Effector memory CD4-positive, alpha-beta T cell (primary cell): ENCODE results near the gene PRRT2.

Experiments
- DNase-seq, 3 donors: peaks; one replicate each; pipeline ENCODE4 v3.0.0-alpha.2; 2020
- H3K27ac ChIP-seq: 2 replicates; pipeline ENCODE4 v1.7.0; 2013; ENCODE audit warnings: mild to moderate bottlenecking, low read length, moderate library complexity; ENCODE audit not compliant: insufficient read depth, poor library complexity, severe bottlenecking
- H3K27me3 ChIP-seq: replicated peaks from 2 replicates; pipeline ENCODE4 v1.7.0; 2013; ENCODE audit warnings: mild to moderate bottlenecking, low read length; ENCODE audit not compliant: insufficient read depth, control insufficient read depth, poor library complexity, severe bottlenecking
- H3K36me3 ChIP-seq: 2 replicates; pipeline ENCODE4 v1.7.0; 2013; ENCODE audit warnings: mild to moderate bottlenecking, low read length, moderate library complexity; ENCODE audit not compliant: control insufficient read depth, insufficient read depth
- H3K4me1 ChIP-seq: 2 replicates; pipeline ENCODE4 v1.7.0; 2013; ENCODE audit warnings: low read length, mild to moderate bottlenecking; ENCODE audit not compliant: control insufficient read depth, insufficient read depth, poor library complexity, severe bottlenecking
- H3K4me3 ChIP-seq: 2 replicates; pipeline ENCODE4 v1.7.0; 2013; ENCODE audit warnings: low read length, low read depth, mild to moderate bottlenecking; ENCODE audit not compliant: insufficient read depth, poor library complexity, severe bottlenecking
- H3K9me3 ChIP-seq: 2 replicates; pipeline ENCODE4 v1.7.0; 2013; ENCODE audit warnings: mild to moderate bottlenecking, low read length, moderate library complexity; ENCODE audit not compliant: control insufficient read depth

Gene PRRT2

DNA sequence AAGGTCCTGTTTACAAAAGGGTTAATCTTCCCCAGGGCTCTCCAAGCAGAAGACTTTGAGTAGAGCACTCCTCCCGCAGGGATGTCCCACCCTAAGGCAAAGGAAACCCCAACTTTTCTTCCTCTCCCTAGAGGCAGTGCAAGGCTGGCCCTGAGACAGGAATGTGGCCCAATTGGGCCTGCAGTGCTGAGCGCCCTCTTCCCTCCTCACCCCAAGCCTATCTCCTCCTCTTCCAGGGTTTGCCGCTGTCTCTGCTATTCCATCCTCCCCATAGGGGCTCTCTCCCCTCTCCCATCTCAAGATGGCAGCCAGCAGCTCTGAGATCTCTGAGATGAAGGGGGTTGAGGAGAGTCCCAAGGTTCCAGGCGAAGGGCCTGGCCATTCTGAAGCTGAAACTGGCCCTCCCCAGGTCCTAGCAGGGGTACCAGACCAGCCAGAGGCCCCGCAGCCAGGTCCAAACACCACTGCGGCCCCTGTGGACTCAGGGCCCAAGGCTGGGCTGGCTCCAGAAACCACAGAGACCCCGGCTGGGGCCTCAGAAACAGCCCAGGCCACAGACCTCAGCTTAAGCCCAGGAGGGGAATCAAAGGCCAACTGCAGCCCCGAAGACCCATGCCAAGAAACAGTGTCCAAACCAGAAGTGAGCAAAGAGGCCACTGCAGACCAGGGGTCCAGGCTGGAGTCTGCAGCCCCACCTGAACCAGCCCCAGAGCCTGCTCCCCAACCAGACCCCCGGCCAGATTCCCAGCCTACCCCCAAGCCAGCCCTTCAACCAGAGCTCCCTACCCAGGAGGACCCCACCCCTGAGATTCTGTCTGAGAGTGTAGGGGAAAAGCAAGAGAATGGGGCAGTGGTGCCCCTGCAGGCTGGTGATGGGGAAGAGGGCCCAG, 1.0 kb downstream of the PRRT2 start:
- H3K36me3 ChIP-seq: peaks cover 7% of the 10 kb centered on the region
- H3K9me3 ChIP-seq: no peaks in the 10 kb centered on the region
- no peak for DNase-seq
- H3K4me3 ChIP-seq: no peak overlapping the region
- no peaks in the 10 kb centered on the region for H3K27me3 ChIP-seq
- no peak overlapping the region for H3K27ac ChIP-seq
- H3K4me1 ChIP-seq: peaks cover 62% of the 10 kb centered on the region

DNA sequence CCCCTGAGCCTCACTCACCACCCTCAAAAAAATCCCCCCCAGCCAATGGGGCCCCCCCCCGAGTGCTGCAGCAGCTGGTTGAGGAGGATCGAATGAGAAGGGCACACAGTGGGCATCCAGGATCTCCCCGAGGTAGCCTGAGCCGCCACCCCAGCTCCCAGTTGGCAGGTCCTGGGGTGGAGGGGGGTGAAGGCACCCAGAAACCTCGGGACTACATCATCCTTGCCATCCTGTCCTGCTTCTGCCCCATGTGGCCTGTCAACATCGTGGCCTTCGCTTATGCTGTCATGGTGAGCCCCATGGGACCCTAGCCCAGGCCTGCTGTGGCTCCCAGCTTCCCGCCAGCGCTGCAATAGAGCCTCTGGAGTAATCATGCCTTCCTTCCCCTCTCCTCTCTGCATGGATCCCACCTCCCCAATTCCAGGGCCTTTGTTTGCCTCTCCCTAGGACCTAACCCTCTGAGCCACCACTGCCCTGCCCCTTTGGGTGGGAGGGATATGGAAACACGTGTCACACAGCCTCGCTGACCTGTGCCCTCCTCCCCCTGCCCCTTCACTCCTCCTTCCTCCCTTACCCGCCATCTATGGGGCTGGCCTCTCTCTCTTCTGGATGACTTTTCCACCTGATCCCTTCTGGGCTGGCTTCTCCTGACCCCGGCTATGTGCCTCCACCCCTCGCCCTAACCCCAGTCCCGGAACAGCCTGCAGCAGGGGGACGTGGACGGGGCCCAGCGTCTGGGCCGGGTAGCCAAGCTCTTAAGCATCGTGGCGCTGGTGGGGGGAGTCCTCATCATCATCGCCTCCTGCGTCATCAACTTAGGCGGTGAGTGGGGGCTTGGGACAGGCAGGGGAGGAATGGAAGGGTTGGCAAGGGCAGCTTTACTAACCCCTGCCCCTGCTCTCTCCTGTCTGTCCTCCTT, 1.9 kb downstream of the PRRT2 start:
- Histone ChIP-seq H3K27ac (peak overlapping the region; percentile 84), H3K9me3 (no peaks in the 10 kb centered on the region), H3K4me1 (peaks cover 55% of the 10 kb centered on the region), H3K27me3 (no peaks in the 10 kb centered on the region), H3K36me3 (peaks cover 11% of the 10 kb centered on the region), H3K4me3 (no peak overlapping the region)
- no peak for DNase-seq

DNA sequence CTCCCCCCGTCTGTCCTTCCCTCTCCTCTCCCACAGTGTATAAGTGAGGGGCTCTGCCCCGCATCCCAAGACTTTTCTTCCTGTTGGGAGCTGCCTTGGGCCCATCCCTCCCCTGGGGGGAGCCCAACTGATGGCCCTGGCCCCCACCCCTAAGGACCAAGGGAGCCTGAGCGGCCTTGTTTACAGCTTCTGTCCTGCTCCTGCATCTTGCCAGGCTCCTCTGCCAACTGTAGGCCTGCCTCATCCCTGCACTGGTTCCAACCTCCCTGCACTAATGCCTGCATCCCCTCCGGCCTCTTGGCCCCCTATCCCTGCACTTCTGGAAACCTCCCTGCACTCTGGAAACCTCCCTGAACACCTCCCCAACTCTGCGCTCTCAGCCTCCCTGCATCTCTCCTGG, 2.6 kb downstream of the PRRT2 start:
- H3K36me3 ChIP-seq: peaks cover 15% of the 10 kb centered on the region
- no peak overlapping the region for H3K4me3 ChIP-seq
- DNase-seq: no peak
- no peaks in the 10 kb centered on the region for H3K27me3 ChIP-seq
- H3K27ac ChIP-seq: peak overlapping the region; percentile 84
- H3K9me3 ChIP-seq: no peaks in the 10 kb centered on the region
- H3K4me1 ChIP-seq: peaks cover 54% of the 10 kb centered on the region

DNA sequence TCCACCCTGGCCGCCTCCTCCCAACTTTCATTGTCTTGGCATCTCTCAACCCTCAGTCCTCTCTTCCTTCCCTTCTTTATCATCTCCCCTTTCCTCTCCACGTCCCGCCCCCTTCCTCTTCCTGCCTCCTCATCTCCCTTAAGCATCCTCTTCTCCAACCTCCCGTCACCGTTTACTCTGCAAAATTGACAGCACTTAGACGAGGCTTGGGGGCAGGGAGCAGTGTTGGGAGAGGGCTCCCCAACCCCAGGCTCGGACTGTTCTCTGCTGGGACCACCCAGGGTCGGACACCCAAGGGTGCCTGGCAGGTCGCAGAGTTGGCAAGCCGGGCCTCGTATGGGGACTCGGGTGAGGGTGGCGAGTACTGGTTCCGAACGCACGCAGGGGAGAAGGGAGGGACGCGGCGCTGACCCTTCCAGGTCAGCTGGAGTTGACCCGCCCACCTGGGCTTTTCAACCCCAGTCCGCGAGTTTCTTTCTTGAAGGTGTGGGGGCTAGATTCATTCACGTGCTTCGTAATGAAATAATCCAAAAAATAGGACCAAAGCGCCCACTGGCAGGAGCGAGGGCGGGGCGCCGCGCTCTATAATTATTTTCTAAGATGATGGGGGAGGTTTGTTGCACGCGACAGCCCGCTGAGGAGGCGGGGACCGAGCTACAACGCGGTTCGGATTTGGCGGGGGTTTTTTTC, 3.2 kb downstream of the PRRT2 start:
- no peaks in the 10 kb centered on the region for H3K27me3 ChIP-seq
- peak overlapping the region; percentile 84 for H3K27ac ChIP-seq
- peaks cover 54% of the 10 kb centered on the region for H3K4me1 ChIP-seq
- peaks cover 17% of the 10 kb centered on the region for H3K36me3 ChIP-seq
- peak overlapping the region; percentile 83 for H3K4me3 ChIP-seq
- no peak for DNase-seq
- H3K9me3 ChIP-seq: no peaks in the 10 kb centered on the region

DNA sequence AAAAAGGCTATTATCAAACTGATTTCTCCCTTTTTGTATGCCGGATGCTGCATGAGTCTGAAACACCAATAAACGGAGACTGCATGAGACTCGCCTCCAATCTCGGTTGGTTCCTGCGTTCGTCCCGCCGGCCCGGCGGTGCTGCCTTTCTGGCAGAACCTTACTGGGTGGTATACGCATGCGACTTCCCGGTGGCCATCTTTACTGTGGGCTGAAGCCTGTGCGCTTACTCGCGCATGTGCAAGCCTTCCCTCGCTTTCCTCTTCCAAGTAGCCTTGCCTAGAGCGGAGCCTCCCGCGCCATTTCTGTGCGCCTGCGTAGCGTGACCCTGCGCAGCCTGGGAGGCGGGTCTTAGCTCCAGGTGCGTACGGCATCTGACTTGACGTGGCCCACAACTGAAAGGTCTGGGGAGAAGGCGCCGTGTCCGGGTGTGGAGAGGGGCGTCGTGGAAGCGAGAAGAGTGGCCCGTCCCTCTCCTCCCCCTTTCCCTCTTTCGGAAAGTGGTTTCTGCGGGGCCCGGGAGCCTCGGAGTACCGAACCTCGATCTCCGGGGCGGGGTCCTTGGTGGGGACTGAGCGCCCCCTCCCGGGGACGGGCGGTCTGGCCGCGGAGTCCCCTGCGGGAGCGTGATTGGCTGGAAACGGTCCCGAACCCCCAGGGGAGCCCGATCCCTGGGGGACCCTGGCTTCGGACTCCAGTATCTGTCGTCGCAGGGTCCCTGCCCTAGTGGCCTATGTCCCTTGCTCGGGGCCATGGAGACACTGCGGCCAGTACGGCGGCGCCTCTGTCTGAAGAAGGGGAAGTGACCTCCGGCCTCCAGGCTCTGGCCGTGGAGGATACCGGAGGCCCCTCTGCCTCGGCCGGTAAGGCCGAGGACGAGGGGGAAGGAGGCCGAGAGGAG, 4.0 kb downstream of the PRRT2 start, which contains the start of gene PAGR1:
PAGR1 (plus strand) TSS at position 360 of the 901 bp plus-strand sequence; CDS start at position 734, 374 bp downstream.
- H3K27me3 ChIP-seq: no peaks in the 10 kb centered on the region
- peak within 1 kb of the TSS; percentile 83 for H3K4me3 ChIP-seq
- no peaks in the 10 kb centered on the region for H3K9me3 ChIP-seq
- peaks cover 54% of the 10 kb centered on the region for H3K4me1 ChIP-seq
- peak within 1 kb of the TSS; percentile 84 for H3K27ac ChIP-seq
- peaks cover 13% of the 10 kb centered on the region for H3K36me3 ChIP-seq
- DNase-seq: peak; percentile 98 to 99 (median 98)

DNA sequence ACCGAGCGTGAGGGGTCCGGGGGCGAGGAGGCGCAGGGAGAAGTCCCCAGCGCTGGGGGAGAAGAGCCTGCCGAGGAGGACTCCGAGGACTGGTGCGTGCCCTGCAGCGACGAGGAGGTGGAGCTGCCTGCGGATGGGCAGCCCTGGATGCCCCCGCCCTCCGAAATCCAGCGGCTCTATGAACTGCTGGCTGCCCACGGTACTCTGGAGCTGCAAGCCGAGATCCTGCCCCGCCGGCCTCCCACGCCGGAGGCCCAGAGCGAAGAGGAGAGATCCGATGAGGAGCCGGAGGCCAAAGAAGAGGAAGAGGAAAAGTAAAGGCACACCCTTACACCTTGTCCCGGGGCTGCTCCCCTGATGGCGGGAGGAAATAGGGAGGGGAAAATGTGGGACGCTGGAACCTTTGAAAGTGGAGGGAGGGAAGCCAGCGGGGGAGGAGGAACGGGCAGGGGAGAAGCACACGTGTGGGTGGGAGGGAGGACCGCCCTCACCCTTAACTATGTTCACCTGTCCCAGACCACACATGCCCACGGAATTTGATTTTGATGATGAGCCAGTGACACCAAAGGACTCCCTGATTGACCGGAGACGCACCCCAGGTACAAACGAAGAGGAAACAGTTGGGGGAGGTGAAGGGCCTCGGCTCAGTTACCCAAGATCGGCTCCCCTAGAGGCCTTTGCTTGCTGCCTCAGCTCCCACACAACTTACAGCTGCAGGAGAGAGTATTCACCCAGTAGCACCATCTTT, 4.9 kb downstream of the PRRT2 start:
- Histone ChIP-seq H3K9me3 (no peaks in the 10 kb centered on the region), H3K27ac (peak overlapping the region; percentile 84), H3K4me1 (peaks cover 58% of the 10 kb centered on the region), H3K27me3 (no peaks in the 10 kb centered on the region), H3K36me3 (peaks cover 13% of the 10 kb centered on the region), H3K4me3 (peak overlapping the region; percentile 83)
- DNase-seq: peak in 1 of 3 donors; percentile 32

DNA sequence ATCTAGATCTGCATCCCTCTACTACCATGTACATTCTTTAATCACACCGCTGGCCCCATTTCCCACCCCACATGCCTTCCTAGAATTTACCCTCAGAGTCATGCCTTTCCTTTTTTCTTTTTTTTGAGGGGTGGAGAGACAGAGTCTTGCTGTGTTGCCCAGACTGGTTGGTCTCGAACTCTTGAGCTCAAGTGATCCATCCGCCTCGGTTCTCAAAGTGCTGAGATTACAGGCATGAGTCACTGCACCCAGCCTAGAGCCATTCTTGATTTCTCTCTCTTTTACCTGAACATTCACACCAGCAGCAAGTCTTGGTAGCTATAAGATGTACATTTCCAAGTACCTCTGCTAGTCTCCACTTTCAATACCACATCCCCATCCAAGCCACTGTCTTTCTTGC, 6.1 kb downstream of the PRRT2 start:
- Histone ChIP-seq H3K36me3 (peaks cover 13% of the 10 kb centered on the region), H3K9me3 (no peaks in the 10 kb centered on the region), H3K4me3 (no peak overlapping the region), H3K27me3 (no peaks in the 10 kb centered on the region), H3K27ac (no peak overlapping the region), H3K4me1 (peaks cover 63% of the 10 kb centered on the region)
- no peak for DNase-seq

DNA sequence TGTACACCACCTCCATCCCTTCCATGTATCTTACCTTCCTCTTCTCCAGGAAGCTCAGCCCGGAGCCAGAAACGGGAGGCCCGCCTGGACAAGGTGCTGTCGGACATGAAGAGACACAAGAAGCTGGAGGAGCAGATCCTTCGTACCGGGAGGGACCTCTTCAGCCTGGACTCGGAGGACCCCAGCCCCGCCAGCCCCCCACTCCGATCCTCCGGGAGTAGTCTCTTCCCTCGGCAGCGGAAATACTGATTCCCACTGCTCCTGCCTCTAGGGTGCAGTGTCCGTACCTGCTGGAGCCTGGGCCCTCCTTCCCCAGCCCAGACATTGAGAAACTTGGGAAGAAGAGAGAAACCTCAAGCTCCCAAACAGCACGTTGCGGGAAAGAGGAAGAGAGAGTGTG, 7.5 kb downstream of the PRRT2 start:
- Histone ChIP-seq H3K36me3 (peaks cover 13% of the 10 kb centered on the region), H3K4me3 (no peak overlapping the region), H3K4me1 (peaks cover 67% of the 10 kb centered on the region), H3K9me3 (no peaks in the 10 kb centered on the region), H3K27ac (peak overlapping the region; percentile 87), H3K27me3 (no peaks in the 10 kb centered on the region)
- DNase-seq: no peak
